Stimulated activated CD8-positive, alpha-beta memory T cell treated with anti-CD3 and anti-CD28 coated beads, Interleukin-7, amount 100 ng/mL, for 24 hours (primary cell): ENCODE results near the gene ITGAX.
A peak's percentile ranks its signal among the peaks of the same experiment; 100 is the strongest.
"Not testable (repeated sequence)": the region's sequence is repeated elsewhere in the genome, so short reads cannot be mapped to it uniquely, and the experiment has no call there.

Source experiments
- DNase-seq: peaks from one replicate; pipeline ENCODE4 v3.0.0-alpha.2; 2020; ENCODE audit warnings: low read depth

The ITGAX gene

GRCh38 chr16:31411024-31411844 lies 56.3 kb downstream of the ITGAX start:
- no peak for DNase-seq

GRCh38 chr16:31412750-31413149 lies 57.8 kb downstream of the ITGAX start:
- DNase-seq, result no peak

- DNase-seq, result no peak
Observed at GRCh38 chr16:31413381-31413780, 58.4 kb downstream of the ITGAX start.

- DNase-seq, result no peak
Observed at GRCh38 chr16:31413943-31414342, 59.0 kb downstream of the ITGAX start.

- no peak for DNase-seq
Observed at GRCh38 chr16:31414706-31415105, 59.7 kb downstream of the ITGAX start.

GRCh38 chr16:31416371-31416770 lies 61.4 kb downstream of the ITGAX start:
- DNase-seq, result no peak

- not testable (repeated sequence) for DNase-seq
Observed at GRCh38 chr16:31417036-31417435, 62.1 kb downstream of the ITGAX start.

- DNase-seq, result no peak
Observed at GRCh38 chr16:31417916-31418315, 62.9 kb downstream of the ITGAX start.

- DNase-seq, result no peak
Observed at GRCh38 chr16:31420037-31420436, 65.1 kb downstream of the ITGAX start.

GRCh38 chr16:31421587-31421986 lies 66.6 kb downstream of the ITGAX start:
- no peak for DNase-seq

GRCh38 chr16:31423241-31423640 lies 68.3 kb downstream of the ITGAX start:
- DNase-seq, result no peak

GRCh38 chr16:31423801-31424200 lies 68.8 kb downstream of the ITGAX start:
- DNase-seq, result no peak

GRCh38 chr16:31427441-31428278 lies 72.7 kb downstream of the ITGAX start:
- DNase-seq, result peak; percentile 38

GRCh38 chr16:31428279-31428597 lies 73.3 kb downstream of the ITGAX start, which contains the start of gene COX6A2:
COX6A2 (minus strand) TSS chr16:31428360; CDS start chr16:31428325, 35 bp downstream.
- no peak for DNase-seq

- no peak for DNase-seq
Observed at GRCh38 chr16:31428638-31429247, 73.8 kb downstream of the ITGAX start.

- DNase-seq, result no peak
Observed at GRCh38 chr16:31429314-31429713, 74.3 kb downstream of the ITGAX start.

GRCh38 chr16:31429796-31430195 lies 74.8 kb downstream of the ITGAX start:
- DNase-seq, result no peak

GRCh38 chr16:31430380-31431052 lies 75.5 kb downstream of the ITGAX start:
- DNase-seq, result no peak
